Heart left ventricle (tissue), 13 donors: ENCODE results near the gene DNAAF9.

Experiments
- CTCF ChIP-seq, 12 donors: fragments of 200-600 bp; sonication (generic) in 4 of 12; IDR thresholded peaks; one replicate each; pipeline versions ENCODE4 v1.5.0 to v1.8.0; 2018 to 2022; ENCODE audit warnings: antibody characterized with exemption in 12 of 12, mild to moderate bottlenecking in 5 of 12
- POLR2A ChIP-seq, 2 donors: fragments of 450-650 bp; IDR thresholded peaks; one replicate each; pipeline ENCODE4 v1.6.1; 2017; ENCODE audit warnings: antibody characterized with exemption in 2 of 2, mild to moderate bottlenecking in 2 of 2, moderate library complexity in 2 of 2
- donor health status: ischemic (EF 13 %, LVEDD 7.1; RV severe dilation, severe dysfunction).
- donor health status: DM: no; HTN: yes; CAD: no.
- donor health status: DM: no; HTN: no; CAD: no.
- donor health status: ischemic (EF 25% LVEDD 6.9; RV normal size, moderate dysfunction).
- donor health status: ischemic (EF 25% LVEDD 5.7; RV mildly dilated, moderate dysfunction).
- donor health status: ischemic (EF 35%, LVEDD 5.7; RV mildly dilated, moderate dysfunction).
- donor health status: nonischemic (EF 11% LVEDD 7.7; RV severe dilation, severe dysfunction).
- donor health status: DM: yes; HTN: yes; CAD: no.
- donor health status: PGD.
- donor health status: ischemic (EF 29% LVEDD 5.4; RV normal size, mild dysfunction).
- donor health status: nonischemic (EF 23%, LVEDD 6.1; RV moderate dilation, normal function).

- no peak for TF ChIP-seq CTCF (IDR thresholded peaks at IDR 0.05)
- no peak for TF ChIP-seq POLR2A (IDR thresholded peaks at IDR 0.05)
Measured at GRCh38 chr20:3412600-3413392, 5.3 kb upstream of the DNAAF9 start.
